Mucosa of gallbladder (tissue), 1 donor: ENCODE results near the gene KHDC1L. TPM values are rescaled to one million over a fixed set of nuclear protein-coding genes. Genes with fewer than 3 reads are reported as not detected.
"Not testable (repeated sequence)": the region's sequence is repeated elsewhere in the genome, so short reads cannot be mapped to it uniquely, and the experiment has no call there.

Source experiments
- DNase-seq: peaks from one replicate; pipeline ENCODE4 v3.0.0-alpha.2; 2020; ENCODE audit warnings: low spot score
- total RNA-seq: library from RNA; stranded (reverse); gene quantifications from one replicate; pipeline ENCODE4 v1.2.1, GENCODE V29; 2021
- donor health status: DM: no; HTN: no; CAD: no.

KHDC1L gene
- total RNA-seq, 1 donor from 2014 or later = not detected

DNA sequence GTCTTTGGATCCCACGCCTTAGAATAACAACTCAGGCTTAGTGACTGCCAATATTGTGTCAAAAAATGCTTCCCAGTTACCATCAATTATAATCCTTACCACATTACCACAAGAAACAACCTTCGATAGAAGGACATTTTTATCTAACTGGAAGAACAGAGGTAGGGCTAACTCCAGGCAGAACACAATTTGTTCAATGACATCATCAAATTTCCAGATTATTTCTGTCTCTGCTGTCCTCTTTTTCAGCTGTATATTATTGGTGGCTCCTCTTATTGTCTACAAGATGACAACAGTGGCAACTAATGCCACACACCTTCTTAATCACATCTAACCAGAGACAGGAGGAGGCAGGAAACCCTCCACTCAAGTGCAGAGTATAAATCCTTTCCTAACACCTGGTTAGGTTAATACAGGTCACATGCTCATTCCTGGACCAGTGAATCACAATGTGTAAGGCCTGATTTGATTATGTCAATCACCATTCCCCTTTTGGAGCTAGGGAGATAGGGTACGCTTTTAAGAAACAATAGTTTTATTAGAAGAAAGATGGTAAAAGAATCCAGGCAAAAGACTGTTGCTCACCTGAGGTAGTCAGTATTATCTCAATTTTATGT, 18.0 kb downstream of the KHDC1L start:
- no peak for DNase-seq

DNA sequence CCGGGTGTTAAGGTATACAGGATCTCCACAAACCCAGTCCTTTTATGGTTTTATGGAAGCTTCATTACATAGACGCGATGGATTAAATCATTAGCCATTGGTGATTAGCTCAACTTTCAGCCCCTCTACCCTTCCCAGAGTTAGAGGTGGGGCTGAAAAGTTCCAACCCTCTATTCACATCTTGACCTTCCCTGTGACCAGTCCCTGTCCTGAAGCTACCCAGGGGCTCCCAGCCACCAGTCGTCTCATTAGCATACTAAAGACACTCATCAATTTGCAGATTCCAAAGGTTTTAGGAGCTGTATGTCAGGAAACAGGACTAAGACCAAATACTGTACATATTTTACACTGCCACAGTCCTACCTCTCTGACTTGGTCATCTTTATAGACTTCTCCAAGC, 21.0 kb downstream of the KHDC1L start:
- no peak for DNase-seq

DNA sequence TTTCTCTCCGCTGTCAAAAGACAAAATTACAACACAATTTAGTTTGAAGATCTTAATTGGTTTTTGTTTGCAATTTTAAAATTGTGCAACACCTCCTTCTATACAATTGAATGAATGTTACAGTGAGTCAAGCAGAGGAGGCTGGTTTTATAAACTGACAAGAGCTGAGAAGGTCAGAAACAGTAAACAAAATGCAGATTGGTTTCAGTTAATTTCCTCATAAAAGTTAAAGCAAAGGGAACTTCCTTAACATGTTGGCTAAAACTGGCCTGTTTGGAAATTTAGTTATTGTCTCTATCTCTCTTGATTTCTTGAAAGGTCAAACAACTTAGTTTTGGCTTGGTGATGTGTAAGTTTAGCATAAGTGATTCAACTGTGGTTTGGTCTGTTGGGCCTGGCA, 22.2 kb downstream of the KHDC1L start:
- no peak for DNase-seq

DNA sequence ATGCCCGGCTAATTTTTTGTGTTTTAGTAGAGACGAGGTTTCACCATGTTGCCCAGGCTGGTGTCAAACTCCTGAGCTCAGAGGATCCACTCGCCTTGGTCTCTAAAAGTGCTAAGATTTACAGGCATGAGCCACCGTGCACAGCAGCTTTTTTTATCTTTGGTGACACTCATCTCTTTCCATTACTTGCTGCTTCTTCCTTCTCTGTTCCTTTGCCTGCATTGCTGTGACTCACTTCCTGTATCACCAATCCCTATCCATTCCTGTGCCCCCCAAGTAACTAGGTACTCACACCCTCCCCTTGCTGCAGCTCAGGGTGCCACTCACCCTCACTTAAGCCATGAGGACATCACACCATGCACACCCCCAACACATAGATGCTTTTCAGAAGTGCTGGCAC, 24.6 kb downstream of the KHDC1L start:
- no peak for DNase-seq

DNA sequence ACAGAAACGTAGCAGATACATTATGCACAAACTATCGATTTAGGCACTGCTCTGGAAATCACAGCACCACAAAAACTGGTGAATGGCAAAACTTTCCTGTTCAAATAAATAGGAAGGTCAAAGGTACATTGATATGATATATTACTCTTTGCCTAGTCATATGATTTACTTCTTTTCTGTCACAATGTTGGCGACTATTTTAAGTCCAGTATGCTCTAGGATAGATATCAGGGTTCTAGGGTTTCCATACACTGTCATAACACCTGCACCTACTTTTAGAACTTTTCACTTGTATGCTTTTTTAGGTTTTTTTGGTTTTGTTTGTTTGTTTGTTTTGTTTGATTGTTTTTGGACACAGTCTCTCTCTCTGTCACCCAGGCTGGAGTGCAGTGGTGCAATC, 25.0 kb downstream of the KHDC1L start:
- no peak for DNase-seq

DNA sequence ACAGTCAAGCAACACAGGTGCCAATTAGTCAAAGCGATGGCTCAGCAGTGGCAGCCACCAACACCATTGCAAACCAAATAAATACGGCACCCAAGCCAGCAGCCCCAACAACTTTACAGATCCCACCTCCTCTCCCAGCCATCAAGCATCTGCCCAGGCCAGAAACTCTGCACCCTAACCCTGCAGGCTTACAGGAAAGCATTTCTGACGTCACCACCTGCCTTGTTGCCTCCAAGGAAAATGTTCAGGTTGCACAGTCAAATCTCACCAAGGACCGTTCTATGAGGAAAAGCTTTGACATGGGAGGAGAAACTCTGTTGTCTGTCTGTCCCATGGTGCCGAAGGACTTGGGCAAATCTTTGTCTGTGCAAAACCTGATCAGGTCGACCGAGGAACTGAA, 30.6 kb downstream of the KHDC1L start:
- DNase-seq = no peak

DNA sequence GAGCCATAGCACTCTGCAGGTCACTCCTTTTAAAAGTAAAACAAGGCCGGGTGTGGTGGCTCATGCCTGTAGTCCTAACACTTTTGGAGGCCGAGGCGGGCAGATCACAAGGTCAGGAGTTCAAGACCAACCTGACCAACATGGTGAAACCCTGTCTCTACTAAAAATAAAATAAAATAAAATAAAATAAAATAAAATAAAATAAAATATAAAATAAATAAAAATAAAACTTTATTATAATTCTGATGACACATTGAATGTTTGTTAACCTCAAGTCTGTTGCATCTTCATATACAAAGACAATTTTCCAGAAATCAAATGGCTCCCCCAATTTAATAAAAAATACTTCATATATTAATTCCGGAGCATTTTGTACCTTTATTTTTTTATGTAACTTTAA, 32.0 kb downstream of the KHDC1L start:
- not testable (repeated sequence) for DNase-seq

DNA sequence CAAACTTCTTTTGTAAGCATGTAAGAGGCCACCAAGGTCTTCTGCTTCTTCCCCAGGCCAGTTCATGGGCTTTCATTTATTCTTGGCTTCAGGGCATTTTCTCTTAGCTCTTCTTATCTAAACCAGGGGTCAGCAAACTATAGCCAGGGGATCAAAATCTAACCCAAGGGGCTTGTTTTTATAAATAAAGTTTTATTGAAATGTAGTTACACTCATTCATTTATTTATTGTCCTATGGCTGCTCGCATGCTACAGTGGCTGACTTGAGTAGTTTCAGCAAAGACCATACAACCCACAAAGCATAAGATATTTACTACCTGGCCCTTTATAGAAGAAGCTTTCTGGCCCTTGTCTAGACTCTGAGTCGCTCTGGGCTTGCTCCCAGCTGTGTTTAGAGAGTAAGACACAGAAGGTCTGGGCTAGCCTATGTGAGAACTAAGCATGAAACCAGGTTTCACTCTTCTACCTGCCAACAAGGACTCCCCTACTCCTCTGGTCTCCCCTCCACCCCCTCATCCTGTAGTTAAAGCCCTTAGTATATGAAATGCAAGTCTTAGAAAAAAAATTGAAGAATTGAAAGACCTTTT, 43.2 kb downstream of the KHDC1L start:
- no peak for DNase-seq

DNA sequence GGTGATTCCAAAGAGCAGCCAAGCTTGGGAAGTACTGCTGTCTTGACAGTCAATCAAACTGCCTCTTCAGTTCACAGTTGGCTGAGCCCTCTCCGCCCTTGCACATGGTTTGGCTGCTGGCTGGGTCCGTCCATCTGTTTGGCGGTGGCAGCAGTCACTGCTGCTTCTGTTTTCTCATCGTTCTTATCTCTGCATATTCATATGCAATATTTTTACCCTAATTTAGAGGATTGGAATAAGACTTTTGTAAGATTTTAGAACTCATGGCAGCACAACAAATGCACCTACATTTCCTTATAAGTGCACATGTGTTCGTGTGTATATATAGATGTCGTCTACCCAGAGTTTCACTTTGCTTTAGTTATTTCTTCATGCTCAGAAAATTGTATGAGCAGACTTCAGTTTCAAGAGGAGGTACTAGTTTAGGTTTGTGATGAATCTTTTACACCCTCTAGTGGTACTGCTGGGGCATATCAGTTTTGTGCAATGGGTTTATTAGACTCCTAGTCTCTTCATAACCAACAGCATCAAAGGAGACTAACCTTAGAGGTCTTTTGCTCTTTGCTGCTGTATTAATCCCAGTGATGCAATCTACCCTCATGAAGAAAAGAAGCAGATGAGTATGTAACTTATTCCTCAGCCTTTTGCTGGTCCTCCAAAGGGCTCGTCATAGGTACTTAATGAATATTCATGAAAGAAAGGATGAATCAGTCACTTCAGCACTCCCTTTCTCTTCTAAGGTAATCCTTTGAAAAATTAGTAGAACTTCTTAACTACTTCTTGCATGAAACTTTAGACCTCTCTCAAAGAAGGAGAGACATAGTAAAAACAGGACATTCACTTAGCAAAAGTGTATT, 44.3 kb downstream of the KHDC1L start:
- no peak for DNase-seq

DNA sequence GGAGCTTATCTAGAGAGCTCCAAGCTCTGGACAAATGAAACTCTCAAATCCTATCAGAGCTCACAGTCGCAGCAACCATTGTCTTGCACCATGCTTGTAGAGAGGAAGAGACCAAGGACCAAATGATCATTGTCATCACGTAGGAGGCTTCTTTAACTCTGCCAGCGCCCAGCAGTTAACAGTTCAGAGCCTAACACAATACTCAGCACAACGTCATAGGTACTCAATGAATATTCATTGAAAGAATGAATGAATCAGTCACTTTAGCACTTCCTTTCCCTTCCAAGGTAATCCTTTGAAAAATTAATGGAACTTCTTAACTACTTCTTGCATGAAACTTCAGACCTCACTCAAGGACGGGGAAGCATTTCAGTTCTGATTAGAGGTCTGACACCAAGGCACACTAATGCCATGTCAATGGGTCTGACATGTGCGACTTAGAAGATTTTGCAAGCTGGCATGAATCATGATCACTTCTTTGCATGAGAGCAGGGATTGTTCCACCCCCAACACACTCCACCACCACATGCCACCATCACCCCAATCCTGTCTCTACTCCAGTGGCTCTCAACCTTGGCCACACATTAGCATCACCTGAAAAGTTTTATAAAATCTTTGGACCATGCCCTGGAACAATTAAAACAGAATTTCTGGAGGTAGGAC, 45.1 kb downstream of the KHDC1L start:
- no peak for DNase-seq

DNA sequence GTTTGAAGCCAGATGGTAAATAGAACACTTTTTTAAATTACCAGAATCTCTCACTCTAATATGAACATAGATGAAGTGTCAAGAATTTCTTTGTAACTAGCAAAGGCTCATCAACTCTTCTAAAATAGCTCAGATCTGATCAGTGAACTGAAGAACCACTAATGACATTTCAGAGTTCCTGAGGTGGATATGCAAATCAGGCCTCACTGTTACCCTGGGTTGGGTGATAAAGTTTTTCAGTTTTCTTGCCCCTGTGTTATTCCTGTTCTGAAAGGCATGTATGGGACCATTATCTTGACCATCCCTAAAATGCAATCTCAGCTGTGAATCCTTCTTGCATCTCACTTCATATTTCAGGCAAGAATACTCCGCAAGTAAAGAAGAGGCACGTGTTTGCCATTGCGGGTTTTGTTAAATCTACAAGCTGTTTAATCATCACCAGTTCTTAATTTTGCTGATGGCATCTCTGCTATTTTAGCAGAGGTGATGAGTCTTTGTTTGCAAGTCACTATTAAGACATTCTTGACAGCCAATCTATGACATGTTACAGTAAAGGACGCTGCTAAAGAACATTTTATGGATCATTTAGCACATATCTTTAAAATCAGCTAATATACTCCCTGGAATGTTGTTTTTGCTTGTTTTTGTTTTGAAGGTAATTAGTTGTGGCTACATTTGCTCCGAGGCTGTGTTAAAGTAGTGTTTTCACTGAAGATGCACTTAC, 47.9 kb downstream of the KHDC1L start:
- no peak for DNase-seq

DNA sequence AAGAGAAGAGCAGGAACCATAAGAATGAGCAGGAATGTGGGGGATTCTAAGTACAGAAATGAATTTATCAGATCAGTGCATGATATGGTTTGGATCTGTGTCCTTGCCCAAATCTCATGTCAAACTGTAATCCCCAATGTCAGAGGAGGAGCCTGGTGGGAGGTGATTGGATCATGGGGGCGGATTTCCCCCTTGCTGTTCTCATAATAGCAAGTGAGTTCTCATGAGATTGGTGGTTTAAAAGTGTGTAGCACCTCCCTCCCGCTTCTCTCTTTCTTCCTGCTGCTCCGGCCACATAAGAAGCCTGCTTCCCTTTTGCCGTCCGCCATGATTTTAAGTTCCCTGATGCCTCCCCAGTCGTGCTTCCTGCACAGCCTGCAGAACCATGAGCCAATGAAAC, 49.2 kb downstream of the KHDC1L start:
- no peak for DNase-seq

DNA sequence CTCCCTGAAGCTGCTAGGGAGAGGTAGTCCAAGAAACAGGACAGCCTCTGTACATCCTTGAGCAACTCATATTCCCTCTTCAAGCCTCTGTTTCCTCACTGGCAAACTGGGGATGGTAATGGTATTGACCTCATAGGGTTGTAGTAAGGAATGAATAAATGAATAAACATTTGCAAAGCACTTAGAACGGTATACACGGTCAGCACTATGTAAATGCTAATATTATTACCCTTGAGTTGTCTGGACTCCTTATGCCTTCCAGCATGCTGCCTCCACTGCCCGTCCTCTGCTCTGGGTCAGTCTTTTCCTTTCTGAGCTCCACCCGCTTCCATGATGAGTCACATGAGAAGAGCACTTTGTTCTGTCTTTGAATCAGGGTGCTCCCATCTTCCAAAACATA, 50.6 kb downstream of the KHDC1L start:
- no peak for DNase-seq

Other genes starting within 250 kb of the KHDC1L start
- 2.9 TPM for gene KHDC1, start 37.7 kb upstream of the KHDC1L start, total RNA-seq
- not detected for gene DPPA5, start 128.8 kb upstream of the KHDC1L start, total RNA-seq
- gene KHDC3L, start 137.2 kb upstream of the KHDC1L start, total RNA-seq = not detected
- gene OOEP, start 144.4 kb upstream of the KHDC1L start, total RNA-seq = 0.58 TPM
- 1.6 TPM for gene DDX43, start 169.3 kb upstream of the KHDC1L start, total RNA-seq
- 4.5 TPM for gene CGAS, start 226.8 kb upstream of the KHDC1L start, total RNA-seq
- 21.8 TPM for gene MTO1, start 236.2 kb upstream of the KHDC1L start, total RNA-seq